GM13976 (cell line): ENCODE measurements around the gene SCN3B.

Experiments
- DNase-seq: peaks from one replicate; pipeline ENCODE4 v3.0.0; 2012; ENCODE audit warnings: low spot score
- CTCF ChIP-seq: IDR thresholded peaks from 2 replicates; pipeline ENCODE4 v1.5.1; 2012; ENCODE audit warnings: borderline replicate concordance, mild to moderate bottlenecking; ENCODE audit not compliant: insufficient read depth; ENCODE audit errors: extremely low read depth, missing control alignments, control extremely low read depth
- in situ Hi-C: fragments of 300-500 bp; cut with MboI; formaldehyde crosslinking; loops from one replicate; pipeline ENCODE4 v1.12.0; 2022; ENCODE audit warnings: low sequenced_read_pairs, mixed read lengths, inconsistent platforms; ENCODE audit not compliant: unreplicated experiment

The SCN3B gene, protein sequence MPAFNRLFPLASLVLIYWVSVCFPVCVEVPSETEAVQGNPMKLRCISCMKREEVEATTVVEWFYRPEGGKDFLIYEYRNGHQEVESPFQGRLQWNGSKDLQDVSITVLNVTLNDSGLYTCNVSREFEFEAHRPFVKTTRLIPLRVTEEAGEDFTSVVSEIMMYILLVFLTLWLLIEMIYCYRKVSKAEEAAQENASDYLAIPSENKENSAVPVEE

DNA sequence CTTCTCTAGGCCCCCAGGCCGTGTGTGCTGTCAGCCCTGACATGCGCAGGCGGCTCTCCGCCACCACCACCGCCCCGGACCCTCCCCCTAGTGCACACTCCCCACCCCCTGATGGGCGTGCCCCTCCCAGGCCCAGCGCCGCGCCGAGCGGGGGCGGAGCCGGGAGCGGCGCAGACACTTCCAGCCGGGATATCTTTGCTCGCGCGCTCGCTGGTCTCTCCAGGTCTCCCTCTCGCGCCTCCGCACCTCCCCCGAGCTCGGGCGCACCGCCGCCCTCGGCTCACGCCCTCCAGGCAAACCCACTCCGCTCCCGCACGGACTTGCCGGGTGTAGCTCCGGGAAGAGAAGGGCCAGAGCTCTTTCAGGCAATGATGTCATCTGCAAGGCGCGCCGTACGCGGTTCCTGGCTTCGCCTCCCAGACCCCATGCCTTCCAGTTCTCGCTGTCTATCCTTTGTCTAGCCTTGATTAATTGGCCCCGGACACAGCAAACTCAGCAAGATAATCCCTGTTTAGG, at the start of gene SCN3B:
Gene SCN3B (minus strand): TSS at position 59 of the 516 bp plus-strand sequence. CDS start 823 bp downstream, outside the sequence.
- in situ Hi-C loops: no loop called here

GRCh38 chr11:123702696-123703095, 48.3 kb upstream of the SCN3B start:
- in situ Hi-C loops: loop anchor here (10.0 kb wide), 1 partner anchor 58 kb away; no protein-coding TSS in a partner anchor
- no peak for TF ChIP-seq CTCF
- no peak for DNase-seq

More for the DNA sequence above, at the start of gene SCN3B:
- DNase-seq: peak; percentile 73
- TF ChIP-seq CTCF: no peak

GRCh38 chr11:123702139-123702538, 47.7 kb upstream of the SCN3B start:
- DNase-seq: peak; percentile 26
- TF ChIP-seq CTCF: no peak
- in situ Hi-C loops: loop anchor here (10.0 kb wide), 1 partner anchor 57 kb away; no protein-coding TSS in a partner anchor

GRCh38 chr11:123700772-123701171, 46.3 kb upstream of the SCN3B start:
- in situ Hi-C loops: loop anchor here (10.0 kb wide), 1 partner anchor 56 kb away; no protein-coding TSS in a partner anchor
- no peak for DNase-seq
- no peak for TF ChIP-seq CTCF

- no peak for DNase-seq
- no peak for TF ChIP-seq CTCF
- in situ Hi-C loops: no loop called here
Observed at GRCh38 chr11:123698546-123699127, 44.2 kb upstream of the SCN3B start.

DNA sequence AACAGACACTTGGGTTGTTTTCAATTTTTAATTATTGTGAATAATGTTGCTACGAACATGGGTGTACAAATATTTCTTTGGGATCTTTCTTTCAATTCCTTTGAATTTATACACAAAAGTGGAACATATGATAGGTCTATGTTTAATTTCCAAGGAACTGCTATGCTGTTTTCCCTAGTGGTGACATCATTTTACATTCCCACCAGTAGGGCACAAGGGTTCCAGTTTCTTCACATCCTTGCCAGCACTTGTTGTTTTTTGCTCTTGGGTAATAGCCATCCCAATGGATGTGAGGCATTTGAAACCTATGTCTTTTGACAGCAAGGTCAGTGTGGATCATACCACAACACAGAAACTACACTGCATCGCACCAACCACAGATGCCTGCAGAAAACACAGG, 41.8 kb upstream of the SCN3B start:
- DNase-seq: no peak
- in situ Hi-C loops: no loop called here
- no peak for TF ChIP-seq CTCF

DNA sequence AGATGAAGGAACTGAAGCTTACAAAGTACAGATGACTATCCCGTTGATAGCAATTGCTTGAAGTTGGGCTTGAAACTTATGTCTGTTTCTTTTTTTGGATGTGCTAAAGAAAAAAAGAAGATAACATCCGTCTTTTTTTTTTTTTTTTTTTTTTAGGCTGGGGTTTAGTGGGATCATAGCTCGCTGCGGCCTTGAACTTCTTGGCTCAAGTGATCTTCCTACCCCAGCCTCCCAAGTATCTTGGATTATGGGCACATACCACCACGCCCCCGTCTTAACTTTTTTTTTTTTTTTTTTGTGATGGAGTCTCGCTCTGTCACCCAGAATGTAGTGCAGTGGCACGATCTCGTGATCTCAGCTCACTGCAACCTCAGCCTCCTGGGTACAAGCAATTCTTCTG, 40.8 kb upstream of the SCN3B start:
- TF ChIP-seq CTCF: no peak
- DNase-seq: no peak
- in situ Hi-C loops: no loop called here
